GM21786 (cell line): ENCODE data around the gene CCDC50.
A peak's percentile ranks its signal among the peaks of the same experiment; 100 is the strongest.

Source experiments
- ATAC-seq: cut with Tn5 transposase; IDR thresholded peaks from one replicate; pipeline ENCODE4 v1.9.1; 2021; ENCODE audit not compliant: unreplicated experiment

Gene CCDC50

GRCh38 chr3:191376516-191377141 is 47.4 kb downstream of the CCDC50 start:
- no peak for ATAC-seq

- ATAC-seq, result no peak
Measured at GRCh38 chr3:191378142-191378812, 49.1 kb downstream of the CCDC50 start.

GRCh38 chr3:191379446-191379845 is 50.3 kb downstream of the CCDC50 start:
- ATAC-seq, result no peak

- no peak for ATAC-seq
Measured at GRCh38 chr3:191380001-191380400, 50.8 kb downstream of the CCDC50 start.

GRCh38 chr3:191381303-191381702 is 52.1 kb downstream of the CCDC50 start:
- no peak for ATAC-seq

- ATAC-seq, result peak; percentile 68
Measured at GRCh38 chr3:191382661-191383060, 53.5 kb downstream of the CCDC50 start.

GRCh38 chr3:191383124-191383523 is 53.9 kb downstream of the CCDC50 start:
- no peak for ATAC-seq

GRCh38 chr3:191385101-191385500 is 55.9 kb downstream of the CCDC50 start:
- ATAC-seq, result no peak

GRCh38 chr3:191387441-191388077 is 58.4 kb downstream of the CCDC50 start:
- no peak for ATAC-seq

- ATAC-seq, result no peak
Measured at GRCh38 chr3:191388823-191389222, 59.6 kb downstream of the CCDC50 start.

- no peak for ATAC-seq
Measured at GRCh38 chr3:191390580-191390979, 61.4 kb downstream of the CCDC50 start.

GRCh38 chr3:191391861-191392808 is 62.9 kb downstream of the CCDC50 start:
- no peak for ATAC-seq

- no peak for ATAC-seq
Measured at GRCh38 chr3:191393146-191393545, 64.0 kb downstream of the CCDC50 start.

GRCh38 chr3:191397771-191398170 is 68.6 kb downstream of the CCDC50 start:
- ATAC-seq, result no peak

GRCh38 chr3:191398607-191399006 is 69.4 kb downstream of the CCDC50 start:
- ATAC-seq, result no peak

GRCh38 chr3:191399918-191400317 is 70.7 kb downstream of the CCDC50 start:
- no peak for ATAC-seq

GRCh38 chr3:191401775-191402357 is 72.7 kb downstream of the CCDC50 start:
- ATAC-seq, result no peak

GRCh38 chr3:191409791-191410359 is 80.7 kb downstream of the CCDC50 start:
- no peak for ATAC-seq

- no peak for ATAC-seq
Measured at GRCh38 chr3:191412759-191413158, 83.6 kb downstream of the CCDC50 start.

- no peak for ATAC-seq
Measured at GRCh38 chr3:191414286-191414685, 85.1 kb downstream of the CCDC50 start.
